Activated naive CD8-positive, alpha-beta T cell treated with anti-CD3 and anti-CD28 coated beads, Interleukin-2, amount 10 ng/mL, durations not matched to agents 7 days and 5 days (primary cell): ENCODE data around the gene GLS2. TPM values are rescaled to one million over a fixed set of nuclear protein-coding genes. Genes with fewer than 3 reads are reported as not detected.
"Not testable (repeated sequence)": the region's sequence is repeated elsewhere in the genome, so short reads cannot be mapped to it uniquely, and the experiment has no call there.

ENCODE experiments used
- ATAC-seq: fragments of 150-1000 bp; cut with Tn5 transposase; one replicate; pipeline ENCODE4 v1.10.0; 2021; ENCODE audit warnings: low read depth, moderate library complexity
- POLR2A ChIA-PET: fragments of 350-600 bp; sonication (Branson Sonifier 250); formaldehyde crosslinking; loops from one replicate; lab custom pipeline; 2021; ENCODE audit warnings: antibody characterized with exemption; lab: Charles Lee
- DNase-seq: peaks from one replicate; pipeline ENCODE4 v3.0.0; 2021
- H3K27ac Mint-ChIP-seq: one replicate; pipeline ENCODE4 v1.8.0; 2022; ENCODE audit warnings: mild to moderate bottlenecking, mixed read lengths
- H3K27me3 Mint-ChIP-seq: one replicate; pipeline ENCODE4 v1.8.0; 2022; ENCODE audit warnings: mild to moderate bottlenecking, moderate library complexity, mixed read lengths
- H3K36me3 Mint-ChIP-seq: one replicate; pipeline ENCODE4 v1.8.0; 2021; ENCODE audit warnings: mild to moderate bottlenecking, mixed read lengths
- H3K4me1 Mint-ChIP-seq: one replicate; pipeline ENCODE4 v1.8.0; 2021; ENCODE audit warnings: mixed read lengths
- H3K4me3 Mint-ChIP-seq: one replicate; pipeline ENCODE4 v1.8.0; 2022; ENCODE audit warnings: mild to moderate bottlenecking, moderate library complexity, mixed read lengths
- H3K9me3 Mint-ChIP-seq: one replicate; pipeline ENCODE4 v1.8.0; 2021; ENCODE audit warnings: mixed read lengths
- total RNA-seq, 2 experiments: library from RNA; stranded (reverse); gene quantifications; one replicate each; pipeline ENCODE4 v1.2.3, GENCODE V29; 2021

The GLS2 gene
- total RNA-seq, 2 experiments from 2014 or later = 4.4 to 5.2 TPM

DNA sequence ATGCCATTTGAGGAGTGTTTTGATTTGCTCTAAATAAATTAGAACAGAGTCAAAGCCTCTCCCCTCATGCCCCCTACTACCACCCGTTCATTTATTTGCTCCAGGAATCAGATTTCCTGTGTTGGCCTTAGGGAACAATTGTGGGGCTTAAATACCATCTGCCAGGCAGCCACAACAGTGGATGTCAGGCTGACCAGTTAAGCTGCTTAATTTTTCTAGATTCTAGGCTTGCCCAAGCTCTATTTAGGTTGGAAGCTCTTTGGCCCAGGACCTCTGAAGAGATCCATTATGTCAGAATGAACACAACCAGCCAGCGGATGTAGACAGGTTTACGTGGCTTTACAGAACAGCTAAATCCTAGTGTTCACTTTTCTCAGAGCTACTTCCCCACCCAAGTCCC is 37.7 kb downstream of the GLS2 start:
- Mint-ChIP-seq H3K27me3 (peaks cover 2% of the 10 kb centered on the region), H3K36me3 (peaks cover 12% of the 10 kb centered on the region), H3K4me1 (peaks cover 21% of the 10 kb centered on the region), H3K27ac (peak overlapping the region; percentile 85), H3K4me3 (no peak overlapping the region), H3K9me3 (no peaks in the 10 kb centered on the region)
- no peak for ATAC-seq
- POLR2A ChIA-PET = interaction anchor here (0.6 to 3.1 kb wide), 3 partner anchors 90 to 259 kb away, joined by 3 to 27 read pairs (median 3); partner anchors contain the start of gene STAT2
- no peak for DNase-seq

DNA sequence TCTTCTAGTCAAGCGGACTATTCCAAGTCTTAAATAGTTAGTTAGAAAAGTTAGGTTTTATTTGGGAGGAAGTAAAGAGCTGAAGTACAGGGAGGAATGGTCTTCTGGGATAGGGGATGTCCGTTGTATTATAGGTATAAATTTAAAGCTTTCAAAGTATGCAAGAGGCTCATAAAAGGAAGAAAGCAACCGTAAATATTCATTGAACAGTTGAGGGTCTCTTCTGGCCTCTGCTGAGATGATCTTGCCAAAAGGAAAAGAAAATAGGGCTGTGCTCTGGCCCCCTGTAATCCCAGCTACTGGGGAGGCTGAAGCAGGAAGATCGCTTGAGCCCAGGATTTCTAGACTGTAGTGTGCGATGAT is 38.4 kb downstream of the GLS2 start:
- Mint-ChIP-seq H3K4me1 (peaks cover 23% of the 10 kb centered on the region), H3K27ac (peak overlapping the region; percentile 85), H3K36me3 (peaks cover 16% of the 10 kb centered on the region), H3K4me3 (peak overlapping the region; percentile 92), H3K9me3 (no peaks in the 10 kb centered on the region), H3K27me3 (peaks cover 2% of the 10 kb centered on the region)
- POLR2A ChIA-PET = interaction anchor here (0.8 to 3.1 kb wide), 14 partner anchors 11 to 227 kb away, joined by 3 to 27 read pairs (median 5); partner anchors contain the start of genes COQ10A, RNF41, SPRYD4 and STAT2
- ATAC-seq (no peak), DNase-seq (no peak)

DNA sequence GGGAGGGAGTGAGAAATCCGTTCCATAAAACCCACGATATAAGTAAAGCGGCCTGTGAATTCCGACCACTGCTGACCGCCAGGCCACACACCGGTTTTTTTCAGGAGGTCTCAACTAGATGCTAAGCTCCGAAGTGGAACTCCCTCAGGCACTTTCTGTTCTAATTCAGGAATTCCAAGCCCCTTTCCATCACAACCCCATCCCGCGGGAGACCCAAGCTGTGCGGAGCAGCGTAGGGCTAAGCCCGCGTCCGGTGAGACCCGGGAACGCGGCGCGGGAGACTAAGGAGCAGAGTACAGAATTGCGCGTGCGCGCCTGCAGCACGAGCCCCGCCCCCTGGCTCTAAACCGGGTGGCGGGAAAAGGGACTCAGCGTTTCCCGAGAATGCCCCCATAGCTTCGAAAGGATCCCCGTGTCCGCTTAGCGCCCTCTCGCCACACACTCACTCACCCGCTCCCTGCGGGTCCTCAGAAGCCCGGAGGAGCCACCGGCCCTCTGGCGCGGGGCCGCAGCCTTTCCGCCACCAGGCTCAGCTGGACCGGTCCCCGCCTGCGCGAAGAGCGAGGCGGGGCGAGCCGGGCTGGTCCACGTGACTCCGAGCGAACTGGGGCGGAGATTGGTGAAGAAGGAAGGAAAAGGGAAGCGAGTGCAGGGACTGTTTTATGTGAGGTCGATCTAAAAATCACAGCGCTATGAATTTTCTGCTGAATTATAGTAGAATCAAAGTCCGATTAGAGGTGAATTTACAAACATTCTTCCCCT is 38.9 kb downstream of the GLS2 start, which contains the start of gene TIMELESS:
Gene TIMELESS, minus strand, starts transcription at position 567 of the 762 bp plus-strand sequence. CDS start 15,256 bp downstream, outside the sequence.
- DNase-seq (peak; percentile 90), ATAC-seq (peak; percentile 98)
- H3K27me3 Mint-ChIP-seq = peaks cover 2% of the 10 kb centered on the region
- POLR2A ChIA-PET = interaction anchor here (1.0 to 3.1 kb wide), 17 partner anchors 10 to 259 kb away, joined by 3 to 27 read pairs (median 4); partner anchors contain the start of genes COQ10A, RNF41, SMARCC2 and SPRYD4
- H3K4me1 Mint-ChIP-seq = peaks cover 27% of the 10 kb centered on the region
- peak within 1 kb of the TSS; percentile 92 for H3K4me3 Mint-ChIP-seq
- peak within 1 kb of the TSS; percentile 85 for H3K27ac Mint-ChIP-seq
- H3K9me3 Mint-ChIP-seq = peaks cover 3% of the 10 kb centered on the region
- H3K36me3 Mint-ChIP-seq = peaks cover 22% of the 10 kb centered on the region

DNA sequence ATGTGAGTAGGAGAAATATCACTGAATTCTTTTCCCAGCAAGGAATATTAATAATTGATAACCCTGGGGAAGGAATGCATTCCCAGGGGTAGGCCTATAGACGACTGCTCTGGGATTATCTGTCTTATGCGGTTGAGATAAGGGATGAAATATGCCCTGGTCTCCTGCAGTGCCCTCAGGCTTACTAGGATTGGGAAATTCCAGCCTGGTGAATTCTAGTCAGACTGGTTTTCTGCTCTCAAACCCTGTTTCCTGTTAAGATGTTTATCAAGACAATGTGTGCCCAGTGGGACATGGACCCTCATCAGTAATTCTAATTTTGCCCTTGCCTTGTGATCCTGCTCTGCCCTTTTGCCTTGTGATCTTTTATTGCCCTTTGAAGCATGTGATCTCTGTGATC is 44.8 kb downstream of the GLS2 start:
- ATAC-seq, H3K27me3 Mint-ChIP-seq, POLR2A ChIA-PET, H3K27ac Mint-ChIP-seq, H3K9me3 Mint-ChIP-seq, H3K4me3 Mint-ChIP-seq, DNase-seq: not testable (repeated sequence)
- Mint-ChIP-seq H3K4me1 (peaks cover 26% of the 10 kb centered on the region), H3K36me3 (peaks cover 39% of the 10 kb centered on the region)

DNA sequence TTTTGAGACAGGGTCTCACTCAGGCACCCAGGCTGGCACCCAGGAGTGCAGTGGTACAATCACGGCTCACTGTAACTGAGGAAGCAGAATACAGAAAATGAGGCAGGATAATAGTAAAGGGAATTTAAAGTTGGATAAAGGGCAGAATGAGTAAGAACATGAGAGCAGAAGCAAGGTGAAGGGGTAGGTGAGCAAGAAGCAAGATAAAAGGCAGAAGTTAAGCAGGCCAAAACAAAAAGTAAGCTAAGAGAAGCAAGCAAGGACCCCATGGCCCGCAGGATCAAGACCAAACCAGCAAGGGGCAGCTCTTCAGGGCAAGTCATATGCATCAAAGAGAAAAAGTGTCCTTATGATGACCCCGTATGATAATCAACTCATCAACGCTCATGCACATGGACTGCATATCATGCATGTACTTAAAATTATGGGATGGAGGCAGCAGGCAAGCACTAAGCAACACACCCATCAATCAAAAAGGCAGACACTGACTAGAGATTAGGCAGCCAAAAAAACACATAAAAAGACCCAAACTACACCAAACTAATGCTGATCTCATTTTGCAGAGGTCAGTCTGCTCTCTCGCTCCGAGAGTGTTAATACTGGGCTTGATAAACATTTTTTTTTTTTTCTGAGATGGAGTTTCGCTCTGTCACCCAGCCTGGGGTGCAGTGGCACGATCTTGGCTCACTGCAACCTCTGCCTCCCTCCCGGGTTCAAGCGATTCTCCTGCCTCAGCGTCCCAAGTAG is 50.4 kb downstream of the GLS2 start:
- H3K27ac Mint-ChIP-seq = no peak overlapping the region

DNA sequence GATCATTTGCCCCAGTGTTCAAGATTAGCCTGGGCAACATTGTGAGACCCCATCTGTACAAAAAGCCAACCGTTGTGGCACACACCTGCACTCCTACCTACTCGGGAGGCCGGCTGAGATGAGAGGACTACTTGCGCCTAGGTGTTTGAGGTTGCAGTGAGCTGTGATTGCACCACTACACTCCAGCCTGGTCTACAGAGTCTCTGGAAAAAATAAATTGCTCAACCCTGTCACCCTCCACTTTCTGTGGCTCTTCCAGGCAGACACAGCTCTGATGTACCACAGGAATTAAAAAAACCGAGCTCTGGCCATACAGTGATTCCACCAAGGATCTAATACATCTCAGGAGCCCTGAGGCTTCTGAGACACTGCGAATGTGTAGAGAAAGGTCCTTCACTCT is 53.1 kb downstream of the GLS2 start:
- Mint-ChIP-seq H3K9me3 (no peaks in the 10 kb centered on the region), H3K27me3 (no peaks in the 10 kb centered on the region), H3K36me3 (peaks cover 15% of the 10 kb centered on the region), H3K4me1 (peaks cover 8% of the 10 kb centered on the region), H3K4me3 (no peak overlapping the region), H3K27ac (peak overlapping the region; percentile 34)
- DNase-seq (no peak), ATAC-seq (no peak)
- POLR2A ChIA-PET = interaction anchor here (0.9 kb wide), 1 partner anchor 14 kb away, joined by 3 read pairs; the partner anchor contains the start of gene TIMELESS

More for the DNA sequence above, 50.4 kb downstream of the GLS2 start:
- no peak for ATAC-seq
- Mint-ChIP-seq H3K36me3 (peaks cover 17% of the 10 kb centered on the region), H3K27me3 (no peaks in the 10 kb centered on the region), H3K9me3 (no peaks in the 10 kb centered on the region), H3K4me3 (no peak overlapping the region), H3K4me1 (peaks cover 10% of the 10 kb centered on the region)
- DNase-seq = no peak
- POLR2A ChIA-PET = interaction anchor here (0.6 kb wide), 1 partner anchor 90 kb away, joined by 6 read pairs; no protein-coding TSS in a partner anchor

DNA sequence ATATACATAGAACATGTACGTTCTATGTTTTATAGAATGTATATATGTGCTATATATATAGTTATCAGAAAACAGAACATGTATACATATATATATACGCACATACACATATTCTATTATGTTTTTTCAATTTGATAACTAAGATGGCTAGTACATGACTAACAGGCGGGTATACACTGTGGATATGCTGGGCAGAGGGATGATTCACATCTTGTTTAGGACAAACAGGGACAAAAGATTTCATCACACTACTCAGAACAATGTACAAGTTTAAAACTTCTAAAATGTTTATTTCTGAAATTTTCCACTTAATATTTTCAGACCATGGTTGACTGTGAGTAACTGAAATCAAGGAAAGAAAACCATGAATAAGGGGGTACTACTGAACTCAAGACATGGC is 56.1 kb downstream of the GLS2 start:
- no peak for DNase-seq
- peaks cover 3% of the 10 kb centered on the region for H3K4me1 Mint-ChIP-seq
- POLR2A ChIA-PET = no interaction called here
- ATAC-seq = no peak
- H3K27me3 Mint-ChIP-seq = no peaks in the 10 kb centered on the region
- H3K36me3 Mint-ChIP-seq = peaks cover 18% of the 10 kb centered on the region
- no peaks in the 10 kb centered on the region for H3K9me3 Mint-ChIP-seq
- no peak overlapping the region for H3K4me3 Mint-ChIP-seq
- no peak overlapping the region for H3K27ac Mint-ChIP-seq

DNA sequence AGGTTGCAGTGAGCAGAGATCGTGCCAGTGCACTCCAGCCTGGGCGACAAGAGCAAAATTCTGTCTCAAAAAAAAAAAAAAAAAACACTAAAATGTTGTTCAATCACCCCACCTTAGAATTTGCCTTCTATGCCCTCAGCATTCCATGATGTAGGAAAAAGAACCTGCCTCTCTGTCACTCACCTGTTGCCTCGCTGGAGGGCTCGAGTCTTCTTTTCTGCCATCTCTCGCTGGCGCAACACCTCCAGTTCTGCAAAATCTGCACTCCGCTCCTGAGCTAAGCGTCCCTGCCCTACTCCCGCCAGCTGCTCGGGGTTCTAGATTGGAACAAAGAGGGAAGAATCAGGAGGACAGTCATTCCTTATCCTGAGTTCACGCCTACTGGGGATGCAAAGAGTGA is 56.7 kb downstream of the GLS2 start:
- Mint-ChIP-seq H3K4me1 (peaks cover 3% of the 10 kb centered on the region), H3K36me3 (peaks cover 20% of the 10 kb centered on the region), H3K27ac (no peak overlapping the region), H3K4me3 (no peak overlapping the region), H3K9me3 (no peaks in the 10 kb centered on the region), H3K27me3 (no peaks in the 10 kb centered on the region)
- DNase-seq = no peak
- no peak for ATAC-seq
- POLR2A ChIA-PET = no interaction called here

DNA sequence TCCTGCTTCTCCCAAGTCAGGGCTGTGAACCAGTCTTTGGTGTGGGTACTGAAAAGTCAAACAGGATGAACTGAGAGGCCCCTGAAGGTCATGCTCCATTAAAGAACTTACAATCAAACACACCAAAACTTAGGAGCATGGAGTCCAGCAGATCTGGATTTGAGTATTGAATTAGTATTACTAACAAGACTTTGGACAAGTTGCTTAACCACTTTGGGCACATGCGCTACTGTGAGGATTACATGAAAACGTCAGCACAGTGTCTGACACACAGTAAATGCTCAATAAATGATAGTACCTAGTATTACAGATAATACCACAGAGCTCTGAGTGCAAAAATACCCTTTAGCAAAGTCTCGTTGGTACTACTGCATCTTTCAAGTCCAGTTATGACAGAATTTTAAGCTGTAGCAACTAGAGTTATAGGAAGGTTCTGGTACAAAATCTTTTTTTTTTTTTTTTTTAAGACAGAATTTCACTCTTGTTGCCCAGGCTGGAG is 62.0 kb downstream of the GLS2 start:
- no peak for ATAC-seq
- H3K36me3 Mint-ChIP-seq = peaks cover 31% of the 10 kb centered on the region
- no peak for DNase-seq
- H3K4me1 Mint-ChIP-seq = peaks cover 5% of the 10 kb centered on the region
- POLR2A ChIA-PET = interaction anchor here (0.7 to 1.0 kb wide), 2 partner anchors 23 to 177 kb away, joined by 3 to 6 read pairs; partner anchors contain the start of gene TIMELESS
- no peak overlapping the region for H3K27ac Mint-ChIP-seq
- H3K4me3 Mint-ChIP-seq = no peak overlapping the region
- H3K9me3 Mint-ChIP-seq = no peaks in the 10 kb centered on the region
- no peaks in the 10 kb centered on the region for H3K27me3 Mint-ChIP-seq

DNA sequence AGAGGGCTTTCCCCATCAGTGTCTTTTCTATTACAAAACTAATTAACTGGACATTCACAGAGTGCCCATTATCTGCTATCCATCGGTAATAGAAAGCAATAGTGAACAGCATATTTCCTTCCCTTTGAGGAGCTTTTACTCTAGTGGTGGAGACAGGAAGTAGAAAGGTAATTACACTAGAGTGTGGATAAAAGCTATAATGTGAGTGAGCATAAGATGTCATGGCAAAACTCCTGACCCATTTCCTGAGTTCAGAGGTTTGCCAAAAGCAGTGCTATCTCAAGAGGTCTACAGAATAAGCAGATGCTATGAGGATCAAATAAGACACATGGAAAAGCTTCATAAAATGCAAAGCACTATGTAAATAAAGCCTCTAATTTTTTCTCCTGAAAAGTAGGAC is 62.8 kb downstream of the GLS2 start:
- Mint-ChIP-seq H3K4me1 (peaks cover 5% of the 10 kb centered on the region), H3K9me3 (no peaks in the 10 kb centered on the region), H3K27ac (peak overlapping the region; percentile 64), H3K4me3 (no peak overlapping the region), H3K36me3 (peaks cover 33% of the 10 kb centered on the region), H3K27me3 (no peaks in the 10 kb centered on the region)
- DNase-seq (no peak), ATAC-seq (peak; percentile 80)
- POLR2A ChIA-PET = interaction anchor here (0.7 kb wide), 1 partner anchor 66 kb away, joined by 3 read pairs; no protein-coding TSS in a partner anchor
